BJ (cell line): ENCODE data around the gene NDUFB7. TPM values are rescaled to one million over a fixed set of nuclear protein-coding genes. Genes with fewer than 3 reads are reported as not detected.
A peak's percentile ranks its signal among the peaks of the same experiment; 100 is the strongest.
"Not testable (repeated sequence)": the region's sequence is repeated elsewhere in the genome, so short reads cannot be mapped to it uniquely, and the experiment has no call there.

Experiments used
- CTCF ChIA-PET: fragments of 350-600 bp; formaldehyde crosslinking; extraction: SDS; loops from one replicate; lab custom pipeline; 2021; ENCODE audit warnings: antibody characterized with exemption, inconsistent platforms; lab: Yijun Ruan, JAX
- POLR2A ChIA-PET: fragments of 300-600 bp; sonication (Branson Sonifier 250); formaldehyde crosslinking; extraction: SDS; loops from one replicate; lab custom pipeline; 2021; ENCODE audit warnings: antibody characterized with exemption; lab: Charles Lee
- DNase-seq: peaks from one replicate; pipeline ENCODE4 v3.0.0-alpha.2; 2011; ENCODE audit warnings: low read depth
- H3K27me3 ChIP-seq: 2 replicates; pipeline ENCODE4 v1.6.0; 2011; ENCODE audit warnings: low read length; ENCODE audit not compliant: control insufficient read depth, insufficient read depth
- H3K36me3 ChIP-seq: 2 replicates; pipeline ENCODE4 v1.5.1; 2011; ENCODE audit warnings: low read length; ENCODE audit not compliant: control insufficient read depth, insufficient read depth
- H3K4me3 ChIP-seq: 2 replicates; pipeline ENCODE4 v1.5.1; 2011; ENCODE audit warnings: low read depth, mild to moderate bottlenecking, control low read depth, low read length
- polyA plus RNA-seq: library from polyadenylated mRNA; depleted of rRNA; stranded (reverse); fragments of >200 nt; gene quantifications from 2 replicates; pipeline ENCODE4 v1.2.3, GENCODE V29; 2011
- TF ChIP-seq, protein P1 (sequence below): IDR thresholded peaks from 2 replicates; pipeline ENCODE4 v1.5.1; 2011; ENCODE audit warnings: low read depth, mild to moderate bottlenecking, control low read depth, inconsistent platforms, low read length, moderate library complexity; ENCODE audit not compliant: insufficient read depth

Gene NDUFB7
- polyA plus RNA-seq, 1 experiment, result 147 TPM

DNA sequence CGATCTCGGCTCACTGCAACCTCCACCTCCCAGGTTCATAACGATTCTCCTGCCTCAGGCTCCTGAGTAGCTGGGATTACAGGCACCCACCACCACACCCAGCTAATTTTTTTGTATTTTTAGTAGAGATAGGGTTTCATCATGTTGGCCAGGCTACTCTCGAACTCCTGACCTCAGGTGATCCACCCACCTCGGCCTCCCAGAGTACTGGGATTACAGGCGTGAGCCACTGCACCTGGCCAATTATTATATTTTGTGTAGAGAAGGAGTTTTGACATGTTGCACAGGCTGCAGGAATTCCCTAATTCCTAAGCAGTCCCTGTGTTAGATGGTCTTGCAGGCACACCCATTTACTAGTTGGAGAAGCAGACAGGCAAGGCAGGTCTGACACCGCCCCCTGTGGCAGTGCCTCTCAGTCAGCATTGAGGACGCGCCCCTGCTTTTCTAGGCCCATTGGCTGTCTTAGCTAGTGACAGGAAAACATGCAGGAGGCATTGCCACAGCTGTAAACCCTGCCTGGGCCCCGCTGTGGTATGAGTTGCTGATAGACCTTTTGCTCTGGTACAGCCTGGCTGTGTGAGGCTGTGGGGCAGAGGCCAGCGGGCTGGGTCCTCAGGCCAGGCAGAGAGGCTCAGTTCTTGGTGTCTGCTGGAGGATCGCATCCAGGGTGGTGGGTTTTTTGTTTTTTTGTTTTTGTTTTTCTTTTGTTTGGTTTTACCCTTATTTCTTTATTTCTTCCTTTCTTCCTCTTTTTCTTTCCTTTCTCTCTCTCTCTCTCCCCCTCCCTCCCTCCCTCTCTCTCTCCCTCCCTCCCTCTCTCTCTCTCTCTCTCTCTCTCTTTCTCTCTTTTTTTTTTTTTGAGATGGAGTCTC lies 20.5 kb downstream of the NDUFB7 start:
- H3K27me3 ChIP-seq, POLR2A ChIA-PET, DNase-seq, H3K36me3 ChIP-seq, H3K4me3 ChIP-seq: not testable (repeated sequence)
- TF ChIP-seq, protein P1, sequence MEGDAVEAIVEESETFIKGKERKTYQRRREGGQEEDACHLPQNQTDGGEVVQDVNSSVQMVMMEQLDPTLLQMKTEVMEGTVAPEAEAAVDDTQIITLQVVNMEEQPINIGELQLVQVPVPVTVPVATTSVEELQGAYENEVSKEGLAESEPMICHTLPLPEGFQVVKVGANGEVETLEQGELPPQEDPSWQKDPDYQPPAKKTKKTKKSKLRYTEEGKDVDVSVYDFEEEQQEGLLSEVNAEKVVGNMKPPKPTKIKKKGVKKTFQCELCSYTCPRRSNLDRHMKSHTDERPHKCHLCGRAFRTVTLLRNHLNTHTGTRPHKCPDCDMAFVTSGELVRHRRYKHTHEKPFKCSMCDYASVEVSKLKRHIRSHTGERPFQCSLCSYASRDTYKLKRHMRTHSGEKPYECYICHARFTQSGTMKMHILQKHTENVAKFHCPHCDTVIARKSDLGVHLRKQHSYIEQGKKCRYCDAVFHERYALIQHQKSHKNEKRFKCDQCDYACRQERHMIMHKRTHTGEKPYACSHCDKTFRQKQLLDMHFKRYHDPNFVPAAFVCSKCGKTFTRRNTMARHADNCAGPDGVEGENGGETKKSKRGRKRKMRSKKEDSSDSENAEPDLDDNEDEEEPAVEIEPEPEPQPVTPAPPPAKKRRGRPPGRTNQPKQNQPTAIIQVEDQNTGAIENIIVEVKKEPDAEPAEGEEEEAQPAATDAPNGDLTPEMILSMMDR, result peak; percentile 43
- CTCF ChIA-PET, result interaction anchor here (1.0 to 1.2 kb wide), 2 partner anchors 8 to 23 kb away, joined by 3 read pairs; no protein-coding TSS in a partner anchor

DNA sequence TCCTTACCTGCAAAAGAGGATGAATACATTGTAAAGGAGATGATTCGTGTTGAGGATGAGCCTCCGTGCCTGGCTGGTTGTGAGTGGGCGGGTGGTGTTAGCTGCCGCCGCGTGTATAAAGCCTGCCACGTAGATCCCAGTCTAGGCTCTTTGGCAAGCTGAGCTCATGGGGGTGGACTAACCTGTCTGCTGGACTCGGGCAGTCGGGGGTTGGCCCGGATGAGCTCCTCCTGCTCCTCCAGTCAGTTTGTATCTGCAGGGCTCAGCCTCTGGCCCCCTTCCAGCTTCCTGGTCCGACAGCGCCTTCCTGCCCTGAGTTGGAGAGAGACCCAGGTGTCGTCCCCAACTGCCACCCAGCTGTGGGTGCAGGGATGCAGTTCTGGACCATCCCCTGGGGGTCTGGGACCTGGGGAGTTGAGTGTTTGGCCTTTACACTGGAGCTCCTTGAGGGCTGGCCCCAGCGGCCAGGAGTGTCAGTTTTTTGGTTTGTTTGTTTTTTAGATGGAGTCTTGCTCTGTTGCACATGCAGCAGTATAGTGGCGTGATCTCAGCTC lies 21.6 kb downstream of the NDUFB7 start:
- no peak for DNase-seq
- POLR2A ChIA-PET, result no interaction called here
- Histone ChIP-seq H3K27me3 (no peaks in the 10 kb centered on the region), H3K4me3 (no peak overlapping the region), H3K36me3 (no peaks in the 10 kb centered on the region; the same call in 1 of the 2 replicates)
- CTCF ChIA-PET, result interaction anchor here (0.6 to 1.2 kb wide), 5 partner anchors 10 to 137 kb away, joined by 3 read pairs; no protein-coding TSS in a partner anchor
- TF ChIP-seq, protein P1, result no peak

DNA sequence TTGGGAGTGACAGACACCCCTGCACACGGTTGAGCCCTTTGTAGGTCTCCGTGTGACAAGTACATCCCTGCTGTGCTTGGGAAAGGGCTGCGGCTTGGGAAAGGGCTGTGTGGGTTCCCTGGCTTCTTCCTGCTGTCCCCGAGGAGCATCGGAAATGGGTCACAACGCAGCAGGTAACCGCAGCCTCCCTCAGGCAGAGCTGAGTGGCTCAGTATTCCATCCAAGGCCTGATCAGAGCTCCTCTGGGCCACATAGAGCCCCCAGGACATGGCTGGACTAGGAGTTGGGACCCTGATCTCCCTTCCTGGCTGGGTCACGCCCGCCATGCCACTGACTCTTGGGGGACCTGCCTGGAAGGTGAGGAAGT lies 26.2 kb downstream of the NDUFB7 start:
- ChIA-PET CTCF (interaction anchor here (0.7 to 3.8 kb wide), 2 partner anchors 11 to 66 kb away, joined by 4 to 26 read pairs; no protein-coding TSS in a partner anchor), POLR2A (no interaction called here)
- DNase-seq, result no peak
- Histone ChIP-seq H3K4me3 (no peak overlapping the region), H3K27me3 (no peaks in the 10 kb centered on the region), H3K36me3 (no peaks in the 10 kb centered on the region; the same call in 1 of the 2 replicates)
- TF ChIP-seq, protein P1, result no peak

DNA sequence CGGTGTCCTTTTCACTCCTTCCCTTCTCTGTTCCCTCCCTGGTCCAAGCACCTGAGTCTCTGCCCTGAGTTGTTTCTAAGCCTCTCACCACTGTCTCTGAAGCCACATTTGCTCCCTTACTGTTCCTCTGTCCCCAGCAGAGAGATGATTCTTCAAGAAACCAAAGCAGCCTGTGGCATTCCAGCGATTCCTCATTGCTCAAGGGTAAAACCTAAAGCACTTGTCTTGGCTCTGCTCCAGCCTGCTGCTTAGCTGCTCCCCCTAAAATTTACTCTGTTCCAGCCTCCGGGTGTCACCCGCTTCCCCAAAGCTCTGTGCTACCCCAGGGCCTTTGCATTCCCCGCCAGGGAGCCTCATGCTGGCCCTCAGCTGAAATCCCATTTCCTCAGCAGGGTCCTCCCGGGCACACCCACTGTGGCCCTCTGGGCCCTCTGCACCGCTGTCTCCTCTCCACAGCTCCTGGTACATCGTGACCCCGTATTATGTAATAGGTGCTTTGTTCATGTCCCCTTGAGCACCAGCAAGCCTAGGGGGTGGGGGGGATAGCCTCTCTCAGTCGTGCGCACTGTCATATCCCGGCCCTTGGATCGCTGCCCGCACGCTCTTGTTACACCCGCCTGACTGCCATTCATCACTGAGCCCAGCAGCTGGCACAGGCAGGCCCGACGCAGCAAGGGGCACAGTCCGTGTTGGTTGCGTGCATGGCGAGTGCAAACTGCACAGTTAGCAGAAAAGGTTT lies 26.7 kb downstream of the NDUFB7 start:
- no peak for DNase-seq
- no peaks in the 10 kb centered on the region for H3K27me3 ChIP-seq
- H3K36me3 ChIP-seq, result no peaks in the 10 kb centered on the region; the same call in 1 of the 2 replicates
- ChIA-PET CTCF (interaction anchor here (0.7 to 3.8 kb wide), 3 partner anchors 12 to 65 kb away, joined by 4 to 26 read pairs (median 9); no protein-coding TSS in a partner anchor), POLR2A (no interaction called here)
- TF ChIP-seq, protein P1, result no peak
- no peak overlapping the region for H3K4me3 ChIP-seq
